ENCODE results near the gene SEMA6D. TPM values are rescaled to one million over a fixed set of nuclear protein-coding genes. Genes with fewer than 3 reads are reported as not detected.

The SEMA6D gene
- total RNA-seq, 1 donor from 2014 or later, result 12.4 TPM

DNA sequence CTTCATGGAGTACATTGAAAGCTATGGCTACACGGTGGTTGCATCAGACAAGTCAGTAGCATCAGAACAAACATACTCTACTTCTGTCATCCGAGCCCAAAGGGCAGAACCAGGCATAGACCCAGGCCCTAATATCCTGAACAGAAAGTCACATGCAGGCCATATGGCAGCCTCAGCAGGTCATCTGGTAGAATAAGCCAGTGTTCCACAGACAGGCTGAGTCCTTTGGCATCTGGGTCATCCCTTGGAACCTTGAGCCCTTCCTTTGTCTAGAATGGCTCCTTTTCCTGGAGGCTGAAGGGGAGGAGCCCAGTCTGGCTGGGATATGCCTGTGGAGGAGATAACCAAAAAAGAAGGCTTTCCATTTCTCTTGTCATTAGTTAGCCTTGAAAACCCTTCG is 29.2 kb downstream of the SEMA6D start:
- no peak overlapping the region for H3K4me3 ChIP-seq
- peaks cover 70% of the 10 kb centered on the region for H3K4me1 ChIP-seq
- DNase-seq, result no peak
- H3K36me3 ChIP-seq, result no peaks in the 10 kb centered on the region
- TF ChIP-seq, protein P1, sequence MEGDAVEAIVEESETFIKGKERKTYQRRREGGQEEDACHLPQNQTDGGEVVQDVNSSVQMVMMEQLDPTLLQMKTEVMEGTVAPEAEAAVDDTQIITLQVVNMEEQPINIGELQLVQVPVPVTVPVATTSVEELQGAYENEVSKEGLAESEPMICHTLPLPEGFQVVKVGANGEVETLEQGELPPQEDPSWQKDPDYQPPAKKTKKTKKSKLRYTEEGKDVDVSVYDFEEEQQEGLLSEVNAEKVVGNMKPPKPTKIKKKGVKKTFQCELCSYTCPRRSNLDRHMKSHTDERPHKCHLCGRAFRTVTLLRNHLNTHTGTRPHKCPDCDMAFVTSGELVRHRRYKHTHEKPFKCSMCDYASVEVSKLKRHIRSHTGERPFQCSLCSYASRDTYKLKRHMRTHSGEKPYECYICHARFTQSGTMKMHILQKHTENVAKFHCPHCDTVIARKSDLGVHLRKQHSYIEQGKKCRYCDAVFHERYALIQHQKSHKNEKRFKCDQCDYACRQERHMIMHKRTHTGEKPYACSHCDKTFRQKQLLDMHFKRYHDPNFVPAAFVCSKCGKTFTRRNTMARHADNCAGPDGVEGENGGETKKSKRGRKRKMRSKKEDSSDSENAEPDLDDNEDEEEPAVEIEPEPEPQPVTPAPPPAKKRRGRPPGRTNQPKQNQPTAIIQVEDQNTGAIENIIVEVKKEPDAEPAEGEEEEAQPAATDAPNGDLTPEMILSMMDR (IDR thresholded peaks at IDR 0.05; ENCODE audit: borderline replicate concordance), result no peak
- H3K27ac ChIP-seq (replicated peaks), result no peak overlapping the region
- H3K9me3 ChIP-seq (replicated peaks), result no peaks in the 10 kb centered on the region
- H3K27me3 ChIP-seq (ENCODE audit: low read depth), result no peaks in the 10 kb centered on the region
- intact Hi-C loops (cut with micrococcal nuclease), result no loop called here

GRCh38 chr15:47750030-47750739 is 32.9 kb downstream of the SEMA6D start:
- no peak for DNase-seq
- no peak overlapping the region for H3K27ac ChIP-seq (replicated peaks)
- peaks cover 21% of the 10 kb centered on the region for H3K9me3 ChIP-seq (replicated peaks)
- TF ChIP-seq, protein P1 (IDR thresholded peaks at IDR 0.05; ENCODE audit: borderline replicate concordance), result no peak
- no peaks in the 10 kb centered on the region for H3K27me3 ChIP-seq (ENCODE audit: low read depth)
- H3K4me3 ChIP-seq, result no peak overlapping the region
- peaks cover 12% of the 10 kb centered on the region for H3K36me3 ChIP-seq
- intact Hi-C loops (cut with micrococcal nuclease), result no loop called here
- peaks cover 35% of the 10 kb centered on the region for H3K4me1 ChIP-seq

GRCh38 chr15:47750740-47751262 is 33.5 kb downstream of the SEMA6D start:
- H3K36me3 ChIP-seq, result peaks cover 12% of the 10 kb centered on the region
- no peak for DNase-seq
- TF ChIP-seq, protein P1 (IDR thresholded peaks at IDR 0.05; ENCODE audit: borderline replicate concordance), result no peak
- intact Hi-C loops (cut with micrococcal nuclease), result no loop called here
- H3K4me3 ChIP-seq, result no peak overlapping the region
- peaks cover 29% of the 10 kb centered on the region for H3K4me1 ChIP-seq
- no peak overlapping the region for H3K27ac ChIP-seq (replicated peaks)
- no peaks in the 10 kb centered on the region for H3K27me3 ChIP-seq (ENCODE audit: low read depth)
- peaks cover 23% of the 10 kb centered on the region for H3K9me3 ChIP-seq (replicated peaks)

DNA sequence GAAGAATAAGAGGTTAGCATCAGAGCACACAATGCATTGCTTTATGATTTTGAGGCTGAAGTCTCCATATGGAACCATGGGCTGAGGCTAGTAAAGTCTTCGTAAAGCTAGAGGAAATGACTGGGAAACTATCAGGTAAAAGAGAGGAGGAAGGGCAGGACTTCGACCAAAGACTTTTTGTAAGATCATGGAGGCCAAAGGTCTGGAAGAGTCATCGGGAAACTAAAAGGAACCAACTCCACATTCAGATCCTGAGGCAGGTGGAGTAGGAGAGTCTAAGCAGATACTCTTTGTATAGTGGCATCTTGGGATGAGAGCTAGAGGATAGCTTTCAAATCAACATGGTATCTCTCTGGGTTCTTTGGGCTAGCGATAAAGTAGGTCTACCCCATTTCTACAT is 36.3 kb downstream of the SEMA6D start:
- H3K36me3 ChIP-seq, result peaks cover 12% of the 10 kb centered on the region
- no peak for DNase-seq
- no peaks in the 10 kb centered on the region for H3K27me3 ChIP-seq (ENCODE audit: low read depth)
- H3K9me3 ChIP-seq (replicated peaks), result peaks cover 23% of the 10 kb centered on the region
- TF ChIP-seq, protein P1 (IDR thresholded peaks at IDR 0.05; ENCODE audit: borderline replicate concordance), result no peak
- intact Hi-C loops (cut with micrococcal nuclease), result no loop called here
- H3K27ac ChIP-seq (replicated peaks), result no peak overlapping the region
- H3K4me1 ChIP-seq, result peaks cover 34% of the 10 kb centered on the region
- no peak overlapping the region for H3K4me3 ChIP-seq

GRCh38 chr15:47754312-47754711 is 37.0 kb downstream of the SEMA6D start:
- Histone ChIP-seq H3K4me1 (peaks cover 41% of the 10 kb centered on the region), H3K27ac (replicated peaks) (no peak overlapping the region), H3K36me3 (peaks cover 12% of the 10 kb centered on the region), H3K27me3 (ENCODE audit: low read depth) (no peaks in the 10 kb centered on the region), H3K4me3 (no peak overlapping the region), H3K9me3 (replicated peaks) (peaks cover 23% of the 10 kb centered on the region)
- intact Hi-C loops (cut with micrococcal nuclease), result no loop called here
- TF ChIP-seq, protein P1 (IDR thresholded peaks at IDR 0.05; ENCODE audit: borderline replicate concordance), result no peak
- no peak for DNase-seq
